Caco-2 (cell line): Measurements from ENCODE around the gene CCNJL. TPM values are rescaled to one million over a fixed set of nuclear protein-coding genes. Genes with fewer than 3 reads are reported as not detected.

Source experiments
- BruUV-seq: library from RNA; stranded (reverse); fragments of 400-500 nt; replicated peaks from 2 replicates; lab custom pipeline; 2021; lab: Mats Ljungman, UMichigan
- CTCF ChIA-PET: fragments of 300-600 bp; sonication (Branson Sonifier 250); formaldehyde crosslinking; loops from one replicate; lab custom pipeline; 2022; ENCODE audit warnings: antibody characterized with exemption; lab: Charles Lee
- POLR2A ChIA-PET: fragments of 300-600 bp; sonication (Branson Sonifier 250); formaldehyde crosslinking; loops from one replicate; lab custom pipeline; 2022; ENCODE audit warnings: antibody characterized with exemption; lab: Charles Lee
- DNase-seq, 2 experiments: peaks; one replicate each; pipeline versions ENCODE4 v3.0.0 to v3.0.0-alpha.2; 2020 to 2022
- H3K27me3 ChIP-seq: replicated peaks from 2 replicates; pipeline ENCODE4 v1.6.0; 2011; ENCODE audit warnings: low read length; ENCODE audit not compliant: control insufficient read depth, insufficient read depth
- H3K36me3 ChIP-seq: 2 replicates; pipeline ENCODE4 v1.5.1; 2011; ENCODE audit warnings: low read length; ENCODE audit not compliant: control insufficient read depth, insufficient read depth
- H3K4me1 ChIP-seq: fragments of 250-450 bp; sonication (Bioruptor Pico); 2 replicates; pipeline ENCODE4 v1.5.1; 2020; ENCODE audit warnings: mild to moderate bottlenecking
- H3K4me3 ChIP-seq: 2 replicates; pipeline ENCODE4 v1.5.1; 2011; ENCODE audit warnings: low read depth, mild to moderate bottlenecking, control low read depth, low read length
- H3K9me3 ChIP-seq: fragments of 250-450 bp; sonication (Bioruptor Pico); 2 replicates; pipeline ENCODE4 v1.5.1; 2020; ENCODE audit warnings: mild to moderate bottlenecking, moderate library complexity
- H3K27ac Mint-ChIP-seq: one replicate; pipeline ENCODE4 v1.8.0; 2022; ENCODE audit warnings: mixed read lengths; ENCODE audit not compliant: unreplicated experiment
- H3K27me3 Mint-ChIP-seq: one replicate; pipeline ENCODE4 v1.8.0; 2022; ENCODE audit warnings: mixed read lengths; ENCODE audit not compliant: insufficient read depth, unreplicated experiment
- H3K36me3 Mint-ChIP-seq: one replicate; pipeline ENCODE4 v1.8.0; 2022; ENCODE audit warnings: mild to moderate bottlenecking, mixed read lengths; ENCODE audit not compliant: insufficient read depth, unreplicated experiment
- H3K4me1 Mint-ChIP-seq: one replicate; pipeline ENCODE4 v1.8.0; 2022; ENCODE audit warnings: low read depth, mixed read lengths; ENCODE audit not compliant: unreplicated experiment
- H3K4me3 Mint-ChIP-seq: one replicate; pipeline ENCODE4 v1.8.0; 2022; ENCODE audit warnings: mild to moderate bottlenecking, moderate library complexity, mixed read lengths; ENCODE audit not compliant: unreplicated experiment
- H3K9me3 Mint-ChIP-seq: one replicate; pipeline ENCODE4 v1.8.0; 2022; ENCODE audit warnings: mixed read lengths; ENCODE audit not compliant: unreplicated experiment
- CTCF ChIP-seq, 2 experiments: fragments of 200-600 bp in 1 of 2; IDR thresholded peaks; 1 replicate in 1 of 2; 2 replicates in 1 of 2; pipeline versions ENCODE4 v1.5.1 to v1.8.0; 2011 to 2022; ENCODE audit warnings: antibody characterized with exemption in 1 of 2, control low read depth in 1 of 2, inconsistent platforms in 1 of 2, low read depth in 1 of 2, low read length in 1 of 2, mild to moderate bottlenecking in 1 of 2, moderate library complexity in 1 of 2; ENCODE audit not compliant: insufficient read depth in 1 of 2, severe bottlenecking in 1 of 2, unreplicated experiment in 1 of 2
- intact Hi-C: fragments of 100-400 bp; cut with micrococcal nuclease; formaldehyde crosslinking; loops from one replicate; pipeline ENCODE4 v1.10.0; 2022; ENCODE audit not compliant: unreplicated experiment
- total RNA-seq: library from RNA; stranded (reverse); gene quantifications from 2 replicates; pipeline ENCODE4 v1.2.3, GENCODE V29; 2022

Gene CCNJL
- total RNA-seq, 1 experiment from 2014 or later: 17.4 TPM

GRCh38 chr5:160285316-160285715, 27.0 kb downstream of the CCNJL start:
- POLR2A ChIA-PET: no interaction called here
- intact Hi-C loops: no loop called here
- no peak for DNase-seq
- BruUV-seq: no TSS peak
- no peak overlapping the region for H3K27ac Mint-ChIP-seq
- no peaks in the 10 kb centered on the region for H3K27me3 Mint-ChIP-seq
- Histone ChIP-seq H3K27me3 (no peaks in the 10 kb centered on the region), H3K4me1 (peaks cover 50% of the 10 kb centered on the region), H3K9me3 (no peaks in the 10 kb centered on the region), H3K4me3 (no peak overlapping the region), H3K36me3 (no peaks in the 10 kb centered on the region)
- H3K9me3 Mint-ChIP-seq: no peaks in the 10 kb centered on the region
- no peak for TF ChIP-seq CTCF (IDR thresholded peaks at IDR 0.05; ENCODE audit: insufficient read depth in 1 of 2, low read depth in 1 of 2, low read length in 1 of 2, severe bottlenecking in 1 of 2, unreplicated experiment in 1 of 2)
- H3K36me3 Mint-ChIP-seq: peaks cover 10% of the 10 kb centered on the region
- no peak overlapping the region for H3K4me3 Mint-ChIP-seq
- H3K4me1 Mint-ChIP-seq: peaks cover 33% of the 10 kb centered on the region
- CTCF ChIA-PET: no interaction called here

GRCh38 chr5:160284291-160284873, 28.0 kb downstream of the CCNJL start:
- Histone ChIP-seq H3K9me3 (no peaks in the 10 kb centered on the region), H3K4me3 (no peak overlapping the region), H3K36me3 (0 out of 2 replicates have a peak, but pooled peaks cover 3% of the 10 kb centered on the region), H3K4me1 (peaks cover 54% of the 10 kb centered on the region), H3K27me3 (no peaks in the 10 kb centered on the region)
- Mint-ChIP-seq H3K4me1 (peaks cover 40% of the 10 kb centered on the region), H3K27me3 (no peaks in the 10 kb centered on the region), H3K27ac (no peak overlapping the region), H3K36me3 (peaks cover 10% of the 10 kb centered on the region), H3K9me3 (no peaks in the 10 kb centered on the region), H3K4me3 (no peak overlapping the region)
- no TSS peak for BruUV-seq
- DNase-seq: no peak
- CTCF ChIA-PET: no interaction called here
- intact Hi-C loops: no loop called here
- TF ChIP-seq CTCF (IDR thresholded peaks at IDR 0.05; ENCODE audit: insufficient read depth in 1 of 2, low read depth in 1 of 2, low read length in 1 of 2, severe bottlenecking in 1 of 2, unreplicated experiment in 1 of 2): no peak
- POLR2A ChIA-PET: no interaction called here

GRCh38 chr5:160281275-160281674, 31.1 kb downstream of the CCNJL start:
- Mint-ChIP-seq H3K4me3 (no peak overlapping the region), H3K4me1 (peaks cover 25% of the 10 kb centered on the region), H3K36me3 (peaks cover 11% of the 10 kb centered on the region), H3K9me3 (no peaks in the 10 kb centered on the region), H3K27ac (no peak overlapping the region), H3K27me3 (no peaks in the 10 kb centered on the region)
- no TSS peak for BruUV-seq
- intact Hi-C loops: no loop called here
- Histone ChIP-seq H3K9me3 (no peaks in the 10 kb centered on the region), H3K4me3 (no peak overlapping the region), H3K4me1 (peaks cover 29% of the 10 kb centered on the region), H3K36me3 (peaks cover 3% of the 10 kb centered on the region; the same call in 1 of the 2 replicates), H3K27me3 (no peaks in the 10 kb centered on the region)
- ChIA-PET CTCF (no interaction called here), POLR2A (no interaction called here)
- TF ChIP-seq CTCF (IDR thresholded peaks at IDR 0.05; ENCODE audit: insufficient read depth in 1 of 2, low read depth in 1 of 2, low read length in 1 of 2, severe bottlenecking in 1 of 2, unreplicated experiment in 1 of 2): no peak
- DNase-seq: no peak
